Activated T-cell treated with anti-CD3 and anti-CD28 coated beads, Interleukin-2, amount 50 U/mL, for 1 hour (primary cell): ENCODE results near the gene CROT.
"Not testable (repeated sequence)": the region's sequence is repeated elsewhere in the genome, so short reads cannot be mapped to it uniquely, and the experiment has no call there.

Experiments
- DNase-seq: peaks from one replicate; pipeline ENCODE4 v3.0.0-alpha.2; 2020

Gene CROT

GRCh38 chr7:87345166-87345927, at the start of gene CROT:
CROT (plus strand) TSS chr7:87345664; CDS start chr7:87349069, 3,405 bp downstream.
- peak; percentile 94 for DNase-seq

- DNase-seq: no peak
These were observed 44.7 kb upstream of the CROT start for GRCh38 chr7:87300756-87301155.

- no peak for DNase-seq
These were observed 34.6 kb upstream of the CROT start for GRCh38 chr7:87310790-87311419.

- DNase-seq: peak; percentile 57
These were observed 33.1 kb upstream of the CROT start for GRCh38 chr7:87312215-87312865.

- DNase-seq: no peak
These were observed 29.3 kb upstream of the CROT start for GRCh38 chr7:87316097-87316700.

- no peak for DNase-seq
These were observed 28.5 kb upstream of the CROT start for GRCh38 chr7:87316846-87317552.

- DNase-seq: no peak
These were observed 27.7 kb upstream of the CROT start for GRCh38 chr7:87317691-87318245.

- no peak for DNase-seq
These were observed 26.7 kb upstream of the CROT start for GRCh38 chr7:87318741-87319140.

GRCh38 chr7:87319154-87319581, 26.3 kb upstream of the CROT start:
- not testable (repeated sequence) for DNase-seq

GRCh38 chr7:87322912-87323311, 22.6 kb upstream of the CROT start:
- no peak for DNase-seq

- no peak for DNase-seq
These were observed 19.7 kb upstream of the CROT start for GRCh38 chr7:87325576-87326370.

- no peak for DNase-seq
These were observed 17.2 kb upstream of the CROT start for GRCh38 chr7:87328281-87328680.

GRCh38 chr7:87330316-87330715, 15.1 kb upstream of the CROT start:
- DNase-seq: no peak

GRCh38 chr7:87330942-87331341, 14.5 kb upstream of the CROT start:
- DNase-seq: no peak

GRCh38 chr7:87331687-87332252, 13.7 kb upstream of the CROT start:
- no peak for DNase-seq

- DNase-seq: no peak
These were observed 13.1 kb upstream of the CROT start for GRCh38 chr7:87332321-87332720.

GRCh38 chr7:87336136-87336535, 9.3 kb upstream of the CROT start:
- DNase-seq: no peak

GRCh38 chr7:87337331-87337730, 8.1 kb upstream of the CROT start:
- DNase-seq: no peak

- DNase-seq: no peak
These were observed 6.0 kb upstream of the CROT start for GRCh38 chr7:87339373-87339897.

GRCh38 chr7:87341441-87341840, 4.0 kb upstream of the CROT start:
- DNase-seq: no peak

GRCh38 chr7:87342231-87342630, 3.2 kb upstream of the CROT start:
- no peak for DNase-seq
